SK-N-SH treated with all-trans-retinoic acid at 6 μM for 48 hours (cell line): Measurements from ENCODE around the gene DHX15.

Source experiments
- ATAC-seq: fragments of 200-7000 bp; cut with Tn5 transposase; 3 replicates; pipeline ENCODE4 v1.9.1; 2020; ENCODE audit warnings: mild to moderate bottlenecking, moderate library complexity
- ARNTL ChIP-seq: fragments of 450-650 bp; formaldehyde crosslinking; IDR thresholded peaks from 2 replicates; pipeline ENCODE4 v1.5.0; 2020; ENCODE audit warnings: low read depth, mild to moderate bottlenecking, moderate library complexity, borderline replicate concordance
- BACH2 ChIP-seq: fragments of 250-450 bp; sonication (Bioruptor Pico); IDR thresholded peaks from 2 replicates; pipeline ENCODE4 v1.9.0; 2021; ENCODE audit warnings: mild to moderate bottlenecking, borderline replicate concordance
- CSDC2 ChIP-seq: fragments of 250-450 bp; sonication (Bioruptor Pico); IDR thresholded peaks from 2 replicates; pipeline ENCODE4 v1.5.0; 2020; ENCODE audit warnings: mild to moderate bottlenecking, moderate library complexity
- ESRRG ChIP-seq: fragments of 250-450 bp; sonication (Bioruptor Pico); IDR thresholded peaks from 2 replicates; pipeline ENCODE4 v1.6.1; 2021; ENCODE audit warnings: mild to moderate bottlenecking
- GLIS3 ChIP-seq: fragments of 250-450 bp; sonication (Bioruptor Pico); IDR thresholded peaks from 2 replicates; pipeline ENCODE4 v1.5.0; 2020; ENCODE audit warnings: mild to moderate bottlenecking, moderate library complexity
- ISL1 ChIP-seq: fragments of 250-450 bp; sonication (Bioruptor Pico); IDR thresholded peaks from 2 replicates; pipeline ENCODE4 v2.1.2; 2022; ENCODE audit warnings: mild to moderate bottlenecking, moderate library complexity
- OSR1 ChIP-seq: fragments of 250-450 bp; sonication (Bioruptor Pico); IDR thresholded peaks from 2 replicates; pipeline ENCODE4 v1.8.0; 2022; ENCODE audit warnings: moderate library complexity, mild to moderate bottlenecking, inconsistent platforms
- POU6F1 ChIP-seq: fragments of 250-450 bp; sonication (Bioruptor Pico); IDR thresholded peaks from 2 replicates; pipeline ENCODE4 v1.8.0; 2021; ENCODE audit warnings: low read depth, mild to moderate bottlenecking, moderate library complexity, borderline replicate concordance
- PPARA ChIP-seq: fragments of 250-450 bp; sonication (Bioruptor Pico); IDR thresholded peaks from 2 replicates; pipeline ENCODE4 v1.5.0; 2020; ENCODE audit warnings: mild to moderate bottlenecking, borderline replicate concordance
- RARB ChIP-seq: fragments of 250-450 bp; sonication (Bioruptor Pico); IDR thresholded peaks from 2 replicates; pipeline ENCODE4 v1.8.0; 2021; ENCODE audit warnings: mild to moderate bottlenecking, moderate library complexity
- SNAI2 ChIP-seq: fragments of 250-450 bp; sonication (Bioruptor Pico); IDR thresholded peaks from 2 replicates; pipeline ENCODE4 v1.5.0; 2020; ENCODE audit warnings: mild to moderate bottlenecking, moderate library complexity
- TCF4 ChIP-seq: fragments of 250-450 bp; sonication (Bioruptor Pico); IDR thresholded peaks from 2 replicates; pipeline ENCODE4 v1.8.0; 2021; ENCODE audit warnings: mild to moderate bottlenecking, moderate library complexity, borderline replicate concordance
- TOX ChIP-seq: fragments of 250-450 bp; sonication (Bioruptor Pico); IDR thresholded peaks from 2 replicates; pipeline ENCODE4 v1.8.0; 2021; ENCODE audit warnings: mild to moderate bottlenecking, moderate library complexity, borderline replicate concordance
- ZC3H10 ChIP-seq: fragments of 250-450 bp; sonication (Bioruptor Pico); IDR thresholded peaks from 2 replicates; pipeline ENCODE4 v1.5.1; 2021; ENCODE audit warnings: mild to moderate bottlenecking, moderate library complexity
- ZFP3 ChIP-seq: fragments of 250-450 bp; sonication (Bioruptor Pico); IDR thresholded peaks from 2 replicates; pipeline ENCODE4 v1.5.0; 2020; ENCODE audit warnings: mild to moderate bottlenecking, moderate library complexity
- ZFP30 ChIP-seq: fragments of 450-650 bp; formaldehyde crosslinking; IDR thresholded peaks from 2 replicates; pipeline ENCODE4 v1.5.0; 2022; ENCODE audit warnings: mild to moderate bottlenecking, moderate library complexity
- ZNF565 ChIP-seq: fragments of 450-650 bp; formaldehyde crosslinking; conservative IDR thresholded peaks from 2 replicates; pipeline ENCODE4 v1.5.0; 2020; ENCODE audit warnings: low read depth, mild to moderate bottlenecking, moderate library complexity
- ZNF70 ChIP-seq: fragments of 450-650 bp; formaldehyde crosslinking; IDR thresholded peaks from 2 replicates; pipeline ENCODE4 v1.5.0; 2020; ENCODE audit warnings: mild to moderate bottlenecking, moderate library complexity
- ZNF8 ChIP-seq: fragments of 450-650 bp; formaldehyde crosslinking; IDR thresholded peaks from 2 replicates; pipeline ENCODE4 v1.5.0; 2020; ENCODE audit warnings: mild to moderate bottlenecking, moderate library complexity
- TF ChIP-seq, protein P1 (sequence below): fragments of 250-450 bp; sonication (Bioruptor Pico); IDR thresholded peaks from 2 replicates; pipeline ENCODE4 v1.5.1; 2021; ENCODE audit warnings: mild to moderate bottlenecking, moderate library complexity
- TF ChIP-seq, protein P2 (sequence below): fragments of 250-450 bp; sonication (Bioruptor Pico); IDR thresholded peaks from 2 replicates; pipeline ENCODE4 v1.5.1; 2020; ENCODE audit warnings: low read depth, mild to moderate bottlenecking, moderate library complexity
- TF ChIP-seq, protein P3 (sequence below): fragments of 250-450 bp; sonication (Bioruptor Pico); IDR thresholded peaks from 2 replicates; pipeline ENCODE4 v1.8.0; 2020; ENCODE audit warnings: mild to moderate bottlenecking, moderate library complexity, borderline replicate concordance

The DHX15 gene

DNA sequence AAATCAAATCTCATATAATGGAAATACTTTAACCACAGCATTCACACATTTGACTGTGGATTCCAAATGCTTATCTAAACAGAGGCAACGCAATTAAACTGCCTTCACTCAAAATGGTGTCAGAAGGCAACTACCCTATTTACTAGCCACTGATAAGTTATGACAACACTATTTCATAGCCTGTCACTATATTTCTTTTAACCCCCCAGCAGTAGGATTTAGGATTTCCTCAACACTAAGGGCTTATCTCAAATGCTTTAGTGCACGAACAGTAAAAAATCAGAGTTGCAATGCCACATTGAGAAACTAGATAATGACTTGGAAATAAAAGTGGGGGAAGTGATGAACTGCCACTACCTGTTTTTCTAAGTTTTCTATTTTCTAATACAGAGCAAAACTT lies 66.7 kb downstream of the DHX15 start:
- TF ChIP-seq ZNF8 (CRISPR knock-in tag) (no peak), CSDC2 (no peak), TOX (CRISPR knock-in tag) (no peak), ZFP30 (CRISPR knock-in tag) (no peak), ZNF565 (no peak), ARNTL (CRISPR knock-in tag) (no peak), TCF4 (CRISPR knock-in tag) (no peak), ZFP3 (CRISPR knock-in tag) (no peak), BACH2 (CRISPR knock-in tag) (no peak), ESRRG (CRISPR knock-in tag) (no peak), POU6F1 (CRISPR knock-in tag) (no peak), ISL1 (CRISPR knock-in tag) (no peak)
- TF ChIP-seq, protein P1, sequence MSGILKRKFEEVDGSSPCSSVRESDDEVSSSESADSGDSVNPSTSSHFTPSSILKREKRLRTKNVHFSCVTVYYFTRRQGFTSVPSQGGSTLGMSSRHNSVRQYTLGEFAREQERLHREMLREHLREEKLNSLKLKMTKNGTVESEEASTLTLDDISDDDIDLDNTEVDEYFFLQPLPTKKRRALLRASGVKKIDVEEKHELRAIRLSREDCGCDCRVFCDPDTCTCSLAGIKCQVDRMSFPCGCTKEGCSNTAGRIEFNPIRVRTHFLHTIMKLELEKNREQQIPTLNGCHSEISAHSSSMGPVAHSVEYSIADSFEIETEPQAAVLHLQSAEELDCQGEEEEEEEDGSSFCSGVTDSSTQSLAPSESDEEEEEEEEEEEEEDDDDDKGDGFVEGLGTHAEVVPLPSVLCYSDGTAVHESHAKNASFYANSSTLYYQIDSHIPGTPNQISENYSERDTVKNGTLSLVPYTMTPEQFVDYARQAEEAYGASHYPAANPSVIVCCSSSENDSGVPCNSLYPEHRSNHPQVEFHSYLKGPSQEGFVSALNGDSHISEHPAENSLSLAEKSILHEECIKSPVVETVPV, result no peak
- TF ChIP-seq, protein P2, sequence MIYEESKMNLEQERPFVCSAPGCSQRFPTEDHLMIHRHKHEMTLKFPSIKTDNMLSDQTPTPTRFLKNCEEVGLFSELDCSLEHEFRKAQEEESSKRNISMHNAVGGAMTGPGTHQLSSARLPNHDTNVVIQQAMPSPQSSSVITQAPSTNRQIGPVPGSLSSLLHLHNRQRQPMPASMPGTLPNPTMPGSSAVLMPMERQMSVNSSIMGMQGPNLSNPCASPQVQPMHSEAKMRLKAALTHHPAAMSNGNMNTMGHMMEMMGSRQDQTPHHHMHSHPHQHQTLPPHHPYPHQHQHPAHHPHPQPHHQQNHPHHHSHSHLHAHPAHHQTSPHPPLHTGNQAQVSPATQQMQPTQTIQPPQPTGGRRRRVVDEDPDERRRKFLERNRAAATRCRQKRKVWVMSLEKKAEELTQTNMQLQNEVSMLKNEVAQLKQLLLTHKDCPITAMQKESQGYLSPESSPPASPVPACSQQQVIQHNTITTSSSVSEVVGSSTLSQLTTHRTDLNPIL (CRISPR knock-in tag), result no peak
- TF ChIP-seq, all 23 proteins: peak for 0
- no peak for ATAC-seq

DNA sequence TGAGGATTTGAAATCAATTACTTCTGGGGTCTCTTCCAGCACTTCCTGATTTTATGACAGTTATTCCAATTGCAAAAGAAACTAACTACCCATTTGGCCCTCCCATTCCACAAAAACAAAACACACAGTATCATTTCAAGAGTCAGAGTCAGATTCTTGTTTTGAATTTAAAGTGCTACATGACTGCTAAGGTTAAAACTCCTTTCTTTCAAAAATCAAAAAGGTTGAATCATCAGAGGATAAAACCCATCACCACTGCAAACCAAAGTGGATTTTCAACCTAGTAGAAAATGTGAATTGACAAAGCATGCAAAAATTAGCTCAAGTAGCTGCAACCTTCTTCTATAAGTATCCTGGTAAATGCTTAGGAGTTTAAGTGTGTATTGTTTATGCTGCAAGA lies 67.4 kb downstream of the DHX15 start:
- ATAC-seq, result no peak
- TF ChIP-seq POU6F1 (CRISPR knock-in tag) (no peak), PPARA (no peak), ZFP3 (CRISPR knock-in tag) (no peak), ARNTL (CRISPR knock-in tag) (no peak), SNAI2 (CRISPR knock-in tag) (no peak), ZNF565 (no peak), ZNF8 (CRISPR knock-in tag) (no peak), GLIS3 (CRISPR knock-in tag) (no peak), BACH2 (CRISPR knock-in tag) (no peak), OSR1 (no peak), ZFP30 (CRISPR knock-in tag) (no peak), ZC3H10 (CRISPR knock-in tag) (no peak)
- TF ChIP-seq, protein P2 (CRISPR knock-in tag), result no peak
- TF ChIP-seq, protein P3, sequence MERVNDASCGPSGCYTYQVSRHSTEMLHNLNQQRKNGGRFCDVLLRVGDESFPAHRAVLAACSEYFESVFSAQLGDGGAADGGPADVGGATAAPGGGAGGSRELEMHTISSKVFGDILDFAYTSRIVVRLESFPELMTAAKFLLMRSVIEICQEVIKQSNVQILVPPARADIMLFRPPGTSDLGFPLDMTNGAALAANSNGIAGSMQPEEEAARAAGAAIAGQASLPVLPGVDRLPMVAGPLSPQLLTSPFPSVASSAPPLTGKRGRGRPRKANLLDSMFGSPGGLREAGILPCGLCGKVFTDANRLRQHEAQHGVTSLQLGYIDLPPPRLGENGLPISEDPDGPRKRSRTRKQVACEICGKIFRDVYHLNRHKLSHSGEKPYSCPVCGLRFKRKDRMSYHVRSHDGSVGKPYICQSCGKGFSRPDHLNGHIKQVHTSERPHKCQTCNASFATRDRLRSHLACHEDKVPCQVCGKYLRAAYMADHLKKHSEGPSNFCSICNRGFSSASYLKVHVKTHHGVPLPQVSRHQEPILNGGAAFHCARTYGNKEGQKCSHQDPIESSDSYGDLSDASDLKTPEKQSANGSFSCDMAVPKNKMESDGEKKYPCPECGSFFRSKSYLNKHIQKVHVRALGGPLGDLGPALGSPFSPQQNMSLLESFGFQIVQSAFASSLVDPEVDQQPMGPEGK, result no peak

GRCh38 chr4:24515698-24516097 lies 68.7 kb downstream of the DHX15 start:
- TF ChIP-seq, protein P3, result no peak
- TF ChIP-seq ARNTL (CRISPR knock-in tag), result no peak
- no peak for TF ChIP-seq GLIS3 (CRISPR knock-in tag)
- TF ChIP-seq, protein P1, result no peak
- no peak for TF ChIP-seq ZNF70 (CRISPR knock-in tag)
- no peak for TF ChIP-seq RARB (CRISPR knock-in tag)
- no peak for ATAC-seq
